ENCODE data around the gene RALGDS.

RALGDS gene

GRCh38 chr9:133141833-133142595 lies 21.0 kb upstream of the RALGDS start:
- Histone ChIP-seq H3K27me3 (no peaks in the 10 kb centered on the region), H3K4me2 (peak overlapping the region; percentile 80 to 99 (median 97)), H3K9me3 (replicated peaks in 1 of 11) (no peaks in the 10 kb centered on the region), H3K36me3 (peaks cover 0 to 51% (median 23%) of the 10 kb centered on the region in 11 experiments; a peak in 15 of 22 replicates), H4K20me1 (peaks cover 79 to 100% (median 99%) of the 10 kb centered on the region in 11 experiments), H3K4me3 (no peak overlapping the region), H3K9ac (peak overlapping the region; percentile 14 to 100 (median 46); a peak in 19 of 22 replicates), H3K27ac (peak overlapping the region in 9 of 11 experiments; percentile 4 to 54 (median 35); a peak in 13 of 22 replicates), H3K4me1 (peaks cover 78 to 97% (median 90%) of the 10 kb centered on the region in 10 experiments)
- no peak for TF ChIP-seq Cebpa-rat (IDR thresholded peaks at IDR 0.05)

- H3K9me3 ChIP-seq (replicated peaks in 1 of 11): no peaks in the 10 kb centered on the region
- TF ChIP-seq Cebpa-rat (IDR thresholded peaks at IDR 0.05): no peak
- H3K36me3 ChIP-seq: peaks cover 0 to 43% (median 23%) of the 10 kb centered on the region in 11 experiments; a peak in 15 of 22 replicates
- no peaks in the 10 kb centered on the region for H3K27me3 ChIP-seq
- no peak overlapping the region for H3K4me3 ChIP-seq
- H3K27ac ChIP-seq: peak overlapping the region in 8 of 11 experiments; percentile 24 to 54 (median 39); a peak in 14 of 22 replicates
- peak overlapping the region; percentile 80 to 99 (median 97); a peak in 20 of 22 replicates for H3K4me2 ChIP-seq
- H3K9ac ChIP-seq: peak overlapping the region; percentile 14 to 100 (median 46); a peak in 12 of 22 replicates
- peaks cover 76 to 97% (median 90%) of the 10 kb centered on the region in 10 experiments for H3K4me1 ChIP-seq
- H4K20me1 ChIP-seq: peaks cover 65 to 100% (median 99%) of the 10 kb centered on the region in 11 experiments
Observed at GRCh38 chr9:133140606-133141005, 19.6 kb upstream of the RALGDS start.

- Histone ChIP-seq H3K27ac (peak overlapping the region in 1 of 11 experiments; percentile 30; a peak in 1 of 22 replicates), H3K4me2 (peak overlapping the region in 3 of 11 experiments; percentile 97 to 99 (median 98); a peak in 3 of 22 replicates), H3K27me3 (no peaks in the 10 kb centered on the region), H3K4me3 (no peak overlapping the region), H3K9ac (no peak overlapping the region; a peak in 1 of 22 replicates), H4K20me1 (peaks cover 61 to 100% (median 99%) of the 10 kb centered on the region in 11 experiments), H3K9me3 (replicated peaks in 1 of 11) (no peaks in the 10 kb centered on the region), H3K4me1 (peaks cover 76 to 97% (median 90%) of the 10 kb centered on the region in 10 experiments), H3K36me3 (peaks cover 0 to 43% (median 23%) of the 10 kb centered on the region in 11 experiments; a peak in 14 of 22 replicates)
- TF ChIP-seq Cebpa-rat (IDR thresholded peaks at IDR 0.05): no peak
Observed at GRCh38 chr9:133140174-133140505, 19.1 kb upstream of the RALGDS start.

GRCh38 chr9:133139246-133140173 lies 18.5 kb upstream of the RALGDS start:
- H3K4me1 ChIP-seq: peaks cover 76 to 97% (median 90%) of the 10 kb centered on the region in 10 experiments
- peak overlapping the region in 1 of 11 experiments; percentile 4; a peak in 2 of 22 replicates for H3K27ac ChIP-seq
- H3K27me3 ChIP-seq: no peaks in the 10 kb centered on the region
- peak overlapping the region in 4 of 11 experiments; percentile 9 to 32 (median 22); a peak in 2 of 22 replicates for H3K9ac ChIP-seq
- H3K4me2 ChIP-seq: peak overlapping the region in 1 of 11 experiments; percentile 44; a peak in 1 of 22 replicates
- peaks cover 0 to 43% (median 23%) of the 10 kb centered on the region in 11 experiments; a peak in 15 of 22 replicates for H3K36me3 ChIP-seq
- TF ChIP-seq Cebpa-rat (IDR thresholded peaks at IDR 0.05): no peak
- H4K20me1 ChIP-seq: peaks cover 54 to 100% (median 99%) of the 10 kb centered on the region in 11 experiments
- H3K9me3 ChIP-seq (replicated peaks in 1 of 11): no peaks in the 10 kb centered on the region
- H3K4me3 ChIP-seq: no peak overlapping the region

GRCh38 chr9:133137451-133138231 lies 16.6 kb upstream of the RALGDS start:
- Histone ChIP-seq H3K9ac (peak overlapping the region in 10 of 11 experiments; percentile 2 to 68 (median 42); a peak in 13 of 22 replicates), H3K4me2 (peak overlapping the region in 8 of 11 experiments; percentile 5 to 84 (median 40); a peak in 11 of 22 replicates), H3K36me3 (peaks cover 0 to 44% (median 29%) of the 10 kb centered on the region in 11 experiments; a peak in 15 of 22 replicates), H3K4me1 (peaks cover 77 to 97% (median 90%) of the 10 kb centered on the region in 10 experiments), H4K20me1 (peaks cover 48 to 100% (median 99%) of the 10 kb centered on the region in 11 experiments), H3K27ac (peak overlapping the region; percentile 12 to 90 (median 41); a peak in 19 of 22 replicates), H3K9me3 (replicated peaks in 1 of 11) (no peaks in the 10 kb centered on the region), H3K4me3 (no peak overlapping the region), H3K27me3 (no peaks in the 10 kb centered on the region)
- TF ChIP-seq Cebpa-rat (IDR thresholded peaks at IDR 0.05): no peak

- no peak for TF ChIP-seq Cebpa-rat (IDR thresholded peaks at IDR 0.05)
- Histone ChIP-seq H3K4me2 (peak overlapping the region; percentile 71 to 100 (median 88)), H3K36me3 (peaks cover 0 to 49% (median 29%) of the 10 kb centered on the region in 11 experiments; a peak in 15 of 22 replicates), H3K9me3 (replicated peaks in 1 of 11) (no peaks in the 10 kb centered on the region), H4K20me1 (peaks cover 28 to 99% (median 98%) of the 10 kb centered on the region in 11 experiments; a peak in 21 of 22 replicates), H3K4me1 (peaks cover 79 to 96% (median 90%) of the 10 kb centered on the region in 10 experiments), H3K9ac (peak overlapping the region; percentile 58 to 81 (median 73); a peak in 21 of 22 replicates), H3K27ac (peak overlapping the region; percentile 69 to 96 (median 87); a peak in 21 of 22 replicates), H3K4me3 (no peak overlapping the region), H3K27me3 (no peaks in the 10 kb centered on the region)
Observed at GRCh38 chr9:133135146-133135745, 14.2 kb upstream of the RALGDS start.

- H3K4me3 ChIP-seq: no peak overlapping the region
- no peaks in the 10 kb centered on the region for H3K9me3 ChIP-seq (replicated peaks in 1 of 11)
- peak overlapping the region; percentile 58 to 81 (median 73) for H3K9ac ChIP-seq
- H4K20me1 ChIP-seq: peaks cover 25 to 100% (median 99%) of the 10 kb centered on the region in 11 experiments; a peak in 21 of 22 replicates
- H3K36me3 ChIP-seq: peaks cover 0 to 46% (median 27%) of the 10 kb centered on the region in 11 experiments; a peak in 15 of 22 replicates
- peak overlapping the region; percentile 69 to 96 (median 87) for H3K27ac ChIP-seq
- H3K4me2 ChIP-seq: peak overlapping the region; percentile 71 to 100 (median 88)
- H3K27me3 ChIP-seq: no peaks in the 10 kb centered on the region
- peaks cover 85 to 99% (median 94%) of the 10 kb centered on the region in 10 experiments for H3K4me1 ChIP-seq
- TF ChIP-seq Cebpa-rat (IDR thresholded peaks at IDR 0.05): no peak
Observed at GRCh38 chr9:133134388-133135145, 13.5 kb upstream of the RALGDS start.
